ENCODE data around the gene TGFBR3L. TPM values are rescaled to one million over a fixed set of nuclear protein-coding genes. Genes with fewer than 3 reads are reported as not detected.
A peak's percentile ranks its signal among the peaks of the same experiment; 100 is the strongest.
"Not testable (repeated sequence)": the region's sequence is repeated elsewhere in the genome, so short reads cannot be mapped to it uniquely, and the experiment has no call there.

Gene TGFBR3L
- total RNA-seq, 1 experiment from 2014 or later: 9.8 TPM

- no peak for TF ChIP-seq CTCF (IDR thresholded peaks at IDR 0.05; ENCODE audit: insufficient read depth in 1 of 2, low read depth in 1 of 2, low read length in 1 of 2, severe bottlenecking in 1 of 2, unreplicated experiment in 1 of 2)
- no peak for DNase-seq
- Histone ChIP-seq H3K4me3 (ENCODE audit: low read depth, low read length) (no peak overlapping the region), H3K27me3 (replicated peaks; ENCODE audit: control insufficient read depth, insufficient read depth, low read length) (no peaks in the 10 kb centered on the region), H3K9me3 (no peaks in the 10 kb centered on the region), H3K4me1 (peaks cover 16% of the 10 kb centered on the region), H3K36me3 (ENCODE audit: control insufficient read depth, insufficient read depth, low read length) (peaks cover under 1% of the 10 kb centered on the region; the same call in 1 of the 2 replicates)
- Mint-ChIP-seq H3K4me3 (ENCODE audit: unreplicated experiment) (no peak overlapping the region), H3K9me3 (ENCODE audit: unreplicated experiment) (no peaks in the 10 kb centered on the region), H3K27me3 (ENCODE audit: insufficient read depth, unreplicated experiment) (no peaks in the 10 kb centered on the region), H3K36me3 (ENCODE audit: insufficient read depth, unreplicated experiment) (peaks cover 72% of the 10 kb centered on the region), H3K4me1 (ENCODE audit: low read depth, unreplicated experiment) (peaks cover 10% of the 10 kb centered on the region), H3K27ac (ENCODE audit: unreplicated experiment) (peak overlapping the region; percentile 73)
- ChIA-PET CTCF (interaction anchor here (0.6 to 2.0 kb wide), 2 partner anchors 16 kb away, joined by 3 to 27 read pairs; partner anchors contain the start of gene TIMM44), POLR2A (interaction anchor here (1.4 kb wide), 1 partner anchor 15 kb away, joined by 15 read pairs; the partner anchor contains the start of gene TIMM44)
- no TSS peak for BruUV-seq (replicated peaks)
- intact Hi-C loops (cut with micrococcal nuclease; ENCODE audit: unreplicated experiment): no loop called here
Measured at GRCh38 chr19:7928334-7928706, 13.7 kb downstream of the TGFBR3L start.

GRCh38 chr19:7928741-7929701 lies 14.4 kb downstream of the TGFBR3L start:
- Histone ChIP-seq H3K27me3 (replicated peaks; ENCODE audit: control insufficient read depth, insufficient read depth, low read length) (no peaks in the 10 kb centered on the region), H3K36me3 (ENCODE audit: control insufficient read depth, insufficient read depth, low read length) (peaks cover 1% of the 10 kb centered on the region; the same call in 1 of the 2 replicates), H3K9me3 (no peaks in the 10 kb centered on the region), H3K4me3 (ENCODE audit: low read depth, low read length) (no peak overlapping the region), H3K4me1 (peaks cover 16% of the 10 kb centered on the region)
- peak in 1 of 2 experiments; percentile 81 for DNase-seq
- H3K27ac Mint-ChIP-seq (ENCODE audit: unreplicated experiment): peak overlapping the region; percentile 73
- intact Hi-C loops (cut with micrococcal nuclease; ENCODE audit: unreplicated experiment): no loop called here
- no peaks in the 10 kb centered on the region for H3K9me3 Mint-ChIP-seq (ENCODE audit: unreplicated experiment)
- H3K4me1 Mint-ChIP-seq (ENCODE audit: low read depth, unreplicated experiment): peaks cover 10% of the 10 kb centered on the region
- BruUV-seq (replicated peaks): no TSS peak
- peaks cover 73% of the 10 kb centered on the region for H3K36me3 Mint-ChIP-seq (ENCODE audit: insufficient read depth, unreplicated experiment)
- peak overlapping the region; percentile 3 for H3K4me3 Mint-ChIP-seq (ENCODE audit: unreplicated experiment)
- POLR2A ChIA-PET: interaction anchor here (0.5 to 1.4 kb wide), 4 partner anchors 9 to 350 kb away, joined by 3 to 15 read pairs (median 14); partner anchors contain the start of genes SNAPC2 and TIMM44
- CTCF ChIA-PET: interaction anchor here (0.6 to 2.5 kb wide), 8 partner anchors 8 to 100 kb away, joined by 3 to 27 read pairs (median 3); partner anchors contain the start of genes SNAPC2 and TIMM44
- H3K27me3 Mint-ChIP-seq (ENCODE audit: insufficient read depth, unreplicated experiment): no peaks in the 10 kb centered on the region
- peak; percentile 59 to 69 for TF ChIP-seq CTCF (IDR thresholded peaks at IDR 0.05; ENCODE audit: insufficient read depth in 1 of 2, low read depth in 1 of 2, low read length in 1 of 2, severe bottlenecking in 1 of 2, unreplicated experiment in 1 of 2)

GRCh38 chr19:7930030-7930429 lies 15.4 kb downstream of the TGFBR3L start:
- H3K4me1 Mint-ChIP-seq (ENCODE audit: low read depth, unreplicated experiment): peaks cover 10% of the 10 kb centered on the region
- DNase-seq; H3K27me3 ChIP-seq (replicated peaks; ENCODE audit: control insufficient read depth, insufficient read depth, low read length); H3K4me3 ChIP-seq (ENCODE audit: low read depth, low read length); H3K4me3 Mint-ChIP-seq (ENCODE audit: unreplicated experiment); POLR2A ChIA-PET; H3K36me3 ChIP-seq (ENCODE audit: control insufficient read depth, insufficient read depth, low read length); BruUV-seq (replicated peaks); H3K27me3 Mint-ChIP-seq (ENCODE audit: insufficient read depth, unreplicated experiment); H3K9me3 ChIP-seq; intact Hi-C loops (cut with micrococcal nuclease; ENCODE audit: unreplicated experiment); H3K9me3 Mint-ChIP-seq (ENCODE audit: unreplicated experiment): not testable (repeated sequence)
- H3K4me1 ChIP-seq: peaks cover 16% of the 10 kb centered on the region
- peaks cover 80% of the 10 kb centered on the region for H3K36me3 Mint-ChIP-seq (ENCODE audit: insufficient read depth, unreplicated experiment)
- CTCF ChIA-PET: interaction anchor here (1.4 to 2.5 kb wide), 3 partner anchors 9 to 14 kb away, joined by 5 to 27 read pairs (median 19); partner anchors contain the start of genes SNAPC2 and TIMM44
- peak overlapping the region; percentile 73 for H3K27ac Mint-ChIP-seq (ENCODE audit: unreplicated experiment)
